Calu3 (cell line): ENCODE data around the gene ZBTB44. TPM values are rescaled to one million over a fixed set of nuclear protein-coding genes. Genes with fewer than 3 reads are reported as not detected.

Experiments
- BruUV-seq: library from RNA; stranded (reverse); fragments of 400-500 nt; replicated peaks from 2 replicates; lab custom pipeline; 2021; lab: Mats Ljungman, UMichigan
- CTCF ChIA-PET: fragments of 300-600 bp; sonication (Branson Sonifier 250); formaldehyde crosslinking; loops from one replicate; lab custom pipeline; 2022; ENCODE audit warnings: antibody characterized with exemption; lab: Charles Lee
- DNase-seq: peaks from one replicate; pipeline ENCODE4 v3.0.0; 2022
- H3K27ac Mint-ChIP-seq: one replicate; pipeline ENCODE4 v1.8.0; 2022; ENCODE audit warnings: mixed read lengths; ENCODE audit not compliant: unreplicated experiment
- H3K27me3 Mint-ChIP-seq: one replicate; pipeline ENCODE4 v1.8.0; 2022; ENCODE audit warnings: mixed read lengths; ENCODE audit not compliant: unreplicated experiment
- H3K36me3 Mint-ChIP-seq: one replicate; pipeline ENCODE4 v1.8.0; 2022; ENCODE audit warnings: mild to moderate bottlenecking, moderate library complexity, mixed read lengths; ENCODE audit not compliant: insufficient read depth, unreplicated experiment
- H3K4me1 Mint-ChIP-seq: one replicate; pipeline ENCODE4 v1.8.0; 2022; ENCODE audit warnings: mild to moderate bottlenecking, low read depth, mixed read lengths; ENCODE audit not compliant: unreplicated experiment
- H3K4me3 Mint-ChIP-seq: one replicate; pipeline ENCODE4 v1.8.0; 2022; ENCODE audit warnings: mild to moderate bottlenecking, low read depth, moderate library complexity, mixed read lengths; ENCODE audit not compliant: unreplicated experiment
- H3K9me3 Mint-ChIP-seq: one replicate; pipeline ENCODE4 v1.8.0; 2022; ENCODE audit warnings: low read depth, mixed read lengths; ENCODE audit not compliant: unreplicated experiment
- intact Hi-C: fragments of 100-400 bp; cut with micrococcal nuclease; formaldehyde crosslinking; loops from one replicate; pipeline ENCODE4 v1.10.0; 2022; ENCODE audit not compliant: unreplicated experiment
- total RNA-seq: library from RNA; stranded (reverse); gene quantifications from 2 replicates; pipeline ENCODE4 v1.2.3, GENCODE V29; 2022
- TF ChIP-seq, protein P1 (sequence below): fragments of 200-600 bp; IDR thresholded peaks from one replicate; pipeline ENCODE4 v1.8.0; 2022; ENCODE audit warnings: antibody characterized with exemption; ENCODE audit not compliant: unreplicated experiment

The ZBTB44 gene
- total RNA-seq, 1 experiment from 2014 or later = 29.7 TPM

DNA sequence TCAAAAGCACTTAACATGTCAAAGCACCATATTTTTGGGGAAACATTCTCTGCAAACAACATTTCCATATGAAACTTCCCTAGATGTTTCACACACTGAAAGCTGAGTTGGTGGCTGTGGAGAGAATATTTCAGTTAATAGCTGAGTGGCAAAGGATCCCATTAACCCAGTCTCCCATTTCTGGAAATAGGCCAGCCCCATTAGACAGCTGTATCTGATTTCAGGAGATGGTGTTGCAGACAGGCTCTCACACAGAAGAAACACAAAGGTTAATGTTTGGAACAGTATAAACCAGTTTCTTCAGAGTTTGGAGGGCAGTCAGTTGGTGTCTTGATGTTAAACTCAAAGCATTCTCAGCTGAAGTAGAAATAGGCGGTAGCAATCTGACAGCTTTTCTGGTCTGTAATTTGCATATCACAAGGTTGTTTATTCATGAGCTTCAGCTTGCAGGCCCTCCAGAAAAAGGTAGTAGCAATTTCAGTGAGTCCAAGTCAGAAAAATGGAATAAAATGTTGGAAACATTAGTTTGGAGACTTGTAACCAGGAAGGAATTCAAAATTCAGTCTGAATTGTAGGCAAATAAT, 15.5 kb upstream of the ZBTB44 start:
- TF ChIP-seq, protein P1, sequence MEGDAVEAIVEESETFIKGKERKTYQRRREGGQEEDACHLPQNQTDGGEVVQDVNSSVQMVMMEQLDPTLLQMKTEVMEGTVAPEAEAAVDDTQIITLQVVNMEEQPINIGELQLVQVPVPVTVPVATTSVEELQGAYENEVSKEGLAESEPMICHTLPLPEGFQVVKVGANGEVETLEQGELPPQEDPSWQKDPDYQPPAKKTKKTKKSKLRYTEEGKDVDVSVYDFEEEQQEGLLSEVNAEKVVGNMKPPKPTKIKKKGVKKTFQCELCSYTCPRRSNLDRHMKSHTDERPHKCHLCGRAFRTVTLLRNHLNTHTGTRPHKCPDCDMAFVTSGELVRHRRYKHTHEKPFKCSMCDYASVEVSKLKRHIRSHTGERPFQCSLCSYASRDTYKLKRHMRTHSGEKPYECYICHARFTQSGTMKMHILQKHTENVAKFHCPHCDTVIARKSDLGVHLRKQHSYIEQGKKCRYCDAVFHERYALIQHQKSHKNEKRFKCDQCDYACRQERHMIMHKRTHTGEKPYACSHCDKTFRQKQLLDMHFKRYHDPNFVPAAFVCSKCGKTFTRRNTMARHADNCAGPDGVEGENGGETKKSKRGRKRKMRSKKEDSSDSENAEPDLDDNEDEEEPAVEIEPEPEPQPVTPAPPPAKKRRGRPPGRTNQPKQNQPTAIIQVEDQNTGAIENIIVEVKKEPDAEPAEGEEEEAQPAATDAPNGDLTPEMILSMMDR = no peak
- Mint-ChIP-seq H3K9me3 (no peaks in the 10 kb centered on the region), H3K27me3 (no peaks in the 10 kb centered on the region), H3K4me3 (no peak overlapping the region), H3K4me1 (no peaks in the 10 kb centered on the region), H3K27ac (no peak overlapping the region), H3K36me3 (no peaks in the 10 kb centered on the region)
- CTCF ChIA-PET = no interaction called here
- intact Hi-C loops = no loop called here
- no TSS peak for BruUV-seq
- DNase-seq = no peak

DNA sequence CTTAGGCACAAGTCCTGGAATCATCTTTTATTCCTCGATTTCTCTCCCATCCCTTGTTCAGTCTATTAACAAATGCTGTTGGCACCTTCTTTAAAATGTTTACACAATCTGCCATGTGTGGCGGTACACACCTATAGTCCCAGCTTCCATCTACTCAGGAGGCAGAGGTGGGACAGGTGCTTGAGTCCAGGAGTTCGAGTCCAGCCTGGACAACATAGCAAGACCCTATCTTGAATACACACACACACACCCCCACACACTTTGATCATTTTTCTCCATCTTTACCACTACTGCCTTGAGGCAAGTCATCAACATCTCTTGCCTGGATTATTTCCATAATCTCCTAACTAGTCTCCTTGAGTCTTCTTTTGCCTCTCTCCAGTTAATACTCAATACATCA, 13.7 kb upstream of the ZBTB44 start:
- Mint-ChIP-seq H3K36me3 (no peaks in the 10 kb centered on the region), H3K27ac (no peak overlapping the region), H3K4me1 (no peaks in the 10 kb centered on the region), H3K9me3 (no peaks in the 10 kb centered on the region), H3K4me3 (no peak overlapping the region), H3K27me3 (no peaks in the 10 kb centered on the region)
- TF ChIP-seq, protein P1 = no peak
- no TSS peak for BruUV-seq
- no peak for DNase-seq
- CTCF ChIA-PET = no interaction called here
- intact Hi-C loops = no loop called here

DNA sequence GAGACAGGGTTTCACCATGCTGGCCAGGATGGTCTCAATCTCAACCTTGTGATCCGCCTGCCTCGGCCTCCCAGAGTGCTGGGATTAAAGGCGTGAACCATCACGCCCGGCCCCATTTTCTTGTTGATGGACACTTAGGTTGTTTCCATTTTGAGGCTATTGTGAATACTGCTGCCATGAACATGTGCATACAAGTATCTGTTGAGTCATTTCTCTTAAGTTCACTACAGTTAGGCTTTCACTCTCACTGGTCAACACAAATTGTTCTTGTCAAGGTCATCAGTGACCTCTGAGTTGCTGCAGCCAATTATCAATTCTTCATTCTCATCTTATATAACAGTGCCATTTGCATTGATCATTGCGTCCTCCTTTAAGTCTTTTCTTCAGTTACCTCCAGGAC, 13.0 kb upstream of the ZBTB44 start:
- CTCF ChIA-PET = no interaction called here
- TF ChIP-seq, protein P1 = no peak
- no peak for DNase-seq
- Mint-ChIP-seq H3K9me3 (no peaks in the 10 kb centered on the region), H3K4me1 (no peaks in the 10 kb centered on the region), H3K4me3 (no peak overlapping the region), H3K27me3 (no peaks in the 10 kb centered on the region), H3K36me3 (no peaks in the 10 kb centered on the region), H3K27ac (no peak overlapping the region)
- intact Hi-C loops = no loop called here
- no TSS peak for BruUV-seq

DNA sequence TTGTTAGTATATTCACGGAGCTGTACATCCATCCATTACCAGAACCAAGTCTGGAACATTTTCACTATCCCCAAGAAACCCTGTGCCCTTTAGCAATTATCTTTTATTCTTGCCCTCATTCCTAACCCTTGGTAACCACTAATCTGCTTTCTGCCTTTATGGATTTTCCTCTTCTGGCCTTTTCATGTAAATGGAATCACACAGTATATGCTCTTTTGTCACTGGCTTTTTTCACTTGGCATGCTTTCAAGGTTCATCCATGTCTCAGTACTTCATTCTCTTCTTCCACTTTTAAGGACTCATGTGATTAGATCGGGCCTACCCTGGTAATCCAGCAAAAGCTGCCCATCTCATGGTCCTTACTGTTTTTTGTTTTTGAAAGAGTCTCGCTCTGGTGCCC, 11.0 kb upstream of the ZBTB44 start:
- Mint-ChIP-seq H3K36me3 (no peaks in the 10 kb centered on the region), H3K27me3 (no peaks in the 10 kb centered on the region), H3K27ac (no peak overlapping the region), H3K4me3 (no peak overlapping the region), H3K9me3 (no peaks in the 10 kb centered on the region), H3K4me1 (no peaks in the 10 kb centered on the region)
- intact Hi-C loops = no loop called here
- CTCF ChIA-PET = interaction anchor here (0.6 kb wide), 1 partner anchor 16 kb away, joined by 3 read pairs; no protein-coding TSS in a partner anchor
- no peak for DNase-seq
- BruUV-seq = no TSS peak
- TF ChIP-seq, protein P1 = no peak
